Measurements from ENCODE around the gene CHRNA4.

CHRNA4 gene

DNA sequence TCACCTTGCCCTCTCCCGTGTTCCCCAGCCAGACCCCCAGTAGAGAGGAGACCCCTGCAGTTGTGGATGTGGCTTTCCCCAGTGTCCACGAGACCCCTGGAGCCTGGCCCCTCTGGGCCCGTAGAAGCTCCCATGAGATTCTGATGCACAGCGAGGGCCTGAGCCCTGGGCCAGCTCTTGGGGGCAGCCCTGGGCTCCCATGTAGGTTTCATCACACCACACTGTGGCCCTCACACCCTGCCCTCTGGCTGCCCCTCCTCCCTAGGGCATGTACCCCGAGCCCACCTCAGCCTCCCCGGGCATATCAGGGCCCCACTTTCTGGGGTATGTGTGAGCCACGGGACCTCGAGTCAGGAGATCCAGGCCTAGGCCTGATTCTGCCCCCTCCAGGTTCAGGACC lies 7.0 kb upstream of the CHRNA4 start:
- TF ChIP-seq CTCF (IDR thresholded peaks at IDR 0.05): no peak
- no peak overlapping the region for H3K9ac ChIP-seq
- no peaks in the 10 kb centered on the region for H3K36me3 ChIP-seq (ENCODE audit: control insufficient read depth, insufficient read depth, low read length)
- H3K4me3 ChIP-seq (ENCODE audit: low read depth, low read length): no peak overlapping the region
- no peak overlapping the region for H2AFZ ChIP-seq
- H3K4me2 ChIP-seq (ENCODE audit: low read length): no peak overlapping the region
- H3K4me1 ChIP-seq: peaks cover 6% of the 10 kb centered on the region
- no peak overlapping the region for H3K27ac ChIP-seq
- no peaks in the 10 kb centered on the region for H3K79me2 ChIP-seq
- H3K9me3 ChIP-seq (ENCODE audit: control insufficient read depth, low read length): no peaks in the 10 kb centered on the region
- no peaks in the 10 kb centered on the region for H3K27me3 ChIP-seq (ENCODE audit: control insufficient read depth, insufficient read depth, low read length)

DNA sequence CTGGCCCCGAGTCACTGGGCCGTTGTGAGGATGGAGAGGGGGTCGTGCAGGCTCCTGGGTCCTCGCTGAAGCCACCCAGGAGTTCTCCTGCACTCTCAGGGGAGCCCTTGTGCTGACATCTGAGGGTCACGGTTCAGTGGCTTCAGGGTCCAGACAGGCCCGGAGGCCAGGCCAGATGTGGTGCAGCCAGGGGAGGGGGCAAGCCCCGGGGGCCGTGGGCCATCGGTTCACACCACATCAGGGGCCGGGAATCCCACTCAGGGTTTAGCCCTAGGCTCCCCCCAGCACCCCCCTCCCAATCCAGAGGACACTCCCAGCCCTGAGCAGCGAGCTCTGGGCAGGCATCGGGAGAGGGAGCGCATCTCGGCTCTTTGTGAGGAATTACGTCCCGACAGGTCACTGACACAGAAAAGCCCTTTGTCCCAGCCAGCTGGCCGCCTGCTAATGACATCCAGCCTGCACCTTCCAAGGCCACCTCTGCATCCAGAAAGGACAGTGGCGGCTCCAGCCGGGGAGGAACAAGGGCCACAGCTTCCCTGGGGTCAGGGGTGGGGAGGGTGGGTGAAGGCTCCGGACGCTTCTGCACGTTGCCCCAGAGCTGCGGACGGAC lies 6.4 kb upstream of the CHRNA4 start:
- H3K36me3 ChIP-seq (ENCODE audit: control insufficient read depth, insufficient read depth, low read length): no peaks in the 10 kb centered on the region
- no peaks in the 10 kb centered on the region for H3K79me2 ChIP-seq
- no peak overlapping the region for H3K9ac ChIP-seq
- no peak overlapping the region for H3K4me2 ChIP-seq (ENCODE audit: low read length)
- no peak overlapping the region for H2AFZ ChIP-seq
- H3K27ac ChIP-seq: no peak overlapping the region
- no peaks in the 10 kb centered on the region for H3K27me3 ChIP-seq (ENCODE audit: control insufficient read depth, insufficient read depth, low read length)
- H3K9me3 ChIP-seq (ENCODE audit: control insufficient read depth, low read length): no peaks in the 10 kb centered on the region
- no peak overlapping the region for H3K4me3 ChIP-seq (ENCODE audit: low read depth, low read length)
- TF ChIP-seq CTCF (IDR thresholded peaks at IDR 0.05): no peak
- peaks cover 6% of the 10 kb centered on the region for H3K4me1 ChIP-seq

GRCh38 chr20:63366390-63367365 lies 5.5 kb upstream of the CHRNA4 start:
- peaks cover 6% of the 10 kb centered on the region for H3K4me1 ChIP-seq
- no peaks in the 10 kb centered on the region for H3K9me3 ChIP-seq (ENCODE audit: control insufficient read depth, low read length)
- no peaks in the 10 kb centered on the region for H3K79me2 ChIP-seq
- no peaks in the 10 kb centered on the region for H3K36me3 ChIP-seq (ENCODE audit: control insufficient read depth, insufficient read depth, low read length)
- no peak overlapping the region for H3K9ac ChIP-seq
- TF ChIP-seq CTCF (IDR thresholded peaks at IDR 0.05): no peak
- no peak overlapping the region for H2AFZ ChIP-seq
- no peak overlapping the region for H3K27ac ChIP-seq
- no peak overlapping the region for H3K4me2 ChIP-seq (ENCODE audit: low read length)
- no peak overlapping the region for H3K4me3 ChIP-seq (ENCODE audit: low read depth, low read length)
- no peaks in the 10 kb centered on the region for H3K27me3 ChIP-seq (ENCODE audit: control insufficient read depth, insufficient read depth, low read length)

DNA sequence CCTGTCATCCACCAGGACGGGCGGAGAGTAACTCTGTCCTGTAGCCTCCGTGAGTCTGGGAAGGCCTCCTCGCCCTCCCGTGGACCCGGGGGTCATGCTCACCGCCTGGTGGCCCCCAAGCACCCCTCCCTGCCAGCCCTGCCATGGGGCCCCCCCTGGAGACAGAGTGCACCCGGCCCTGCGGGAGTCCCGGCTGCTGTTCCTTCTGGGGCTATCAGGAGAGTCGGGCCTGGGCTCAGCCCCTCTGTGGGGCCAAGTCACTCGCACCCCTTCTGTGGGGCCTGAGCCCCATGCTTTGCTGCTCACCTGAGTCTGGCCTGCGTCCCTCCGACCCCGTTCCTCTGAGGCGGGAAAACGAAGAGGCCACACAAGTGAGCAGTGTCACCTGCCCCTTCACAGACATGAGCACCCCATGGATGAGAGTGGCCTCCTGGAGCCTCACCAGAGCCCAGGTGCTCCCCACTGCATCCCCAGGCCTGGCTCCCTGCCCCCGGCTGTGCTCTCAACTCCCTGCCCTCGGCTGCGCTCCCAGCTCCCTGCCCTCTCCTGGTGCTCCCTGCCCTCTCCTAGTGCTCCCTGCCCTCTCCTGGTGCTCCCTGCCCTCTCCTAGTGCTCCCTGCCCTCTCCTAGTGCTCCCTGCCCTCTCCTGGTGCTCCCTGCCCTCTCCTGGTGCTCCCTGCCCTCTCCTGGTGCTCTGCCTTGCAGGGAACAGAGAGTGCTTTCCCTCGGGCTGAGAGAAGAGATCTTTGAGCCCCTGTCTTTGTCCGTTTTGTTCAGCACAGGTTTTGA lies 4.6 kb upstream of the CHRNA4 start:
- H3K79me2 ChIP-seq: no peaks in the 10 kb centered on the region
- H3K4me3 ChIP-seq (ENCODE audit: low read depth, low read length): no peak overlapping the region
- no peaks in the 10 kb centered on the region for H3K9me3 ChIP-seq (ENCODE audit: control insufficient read depth, low read length)
- no peak overlapping the region for H3K9ac ChIP-seq
- H3K27me3 ChIP-seq (ENCODE audit: control insufficient read depth, insufficient read depth, low read length): no peaks in the 10 kb centered on the region
- TF ChIP-seq CTCF (IDR thresholded peaks at IDR 0.05): no peak
- H3K4me1 ChIP-seq: no peaks in the 10 kb centered on the region
- H3K36me3 ChIP-seq (ENCODE audit: control insufficient read depth, insufficient read depth, low read length): no peaks in the 10 kb centered on the region
- H3K27ac ChIP-seq: no peak overlapping the region
- H2AFZ ChIP-seq: no peak overlapping the region
- H3K4me2 ChIP-seq (ENCODE audit: low read length): no peak overlapping the region

Measured in parathyroid adenoma (tissue), 2 donors.